CMK (cell line): ENCODE results near the gene TES.
"Not testable (repeated sequence)": the region's sequence is repeated elsewhere in the genome, so short reads cannot be mapped to it uniquely, and the experiment has no call there.

Source experiments
- DNase-seq: peaks from one replicate; pipeline ENCODE4 v3.0.0-alpha.2; 2010; ENCODE audit warnings: low read depth

TES gene

GRCh38 chr7:116210345-116211005 lies at the start of gene TES:
Gene TES, plus strand, starts transcription at chr7:116210539. Its CDS starts 169 bp downstream, at chr7:116210708.
- DNase-seq, result peak; percentile 22

- no peak for DNase-seq
Observed at GRCh38 chr7:116161728-116162127, 48.6 kb upstream of the TES start.

- DNase-seq, result no peak
Observed at GRCh38 chr7:116162254-116162653, 48.1 kb upstream of the TES start.

GRCh38 chr7:116162992-116163391 lies 47.3 kb upstream of the TES start:
- DNase-seq, result no peak

- no peak for DNase-seq
Observed at GRCh38 chr7:116164552-116165306, 45.6 kb upstream of the TES start.

- no peak for DNase-seq
Observed at GRCh38 chr7:116165717-116166116, 44.6 kb upstream of the TES start.

- DNase-seq, result no peak
Observed at GRCh38 chr7:116166156-116166555, 44.2 kb upstream of the TES start.

GRCh38 chr7:116167177-116167576 lies 43.2 kb upstream of the TES start:
- DNase-seq, result no peak

GRCh38 chr7:116169060-116169459 lies 41.3 kb upstream of the TES start:
- no peak for DNase-seq

GRCh38 chr7:116170180-116170579 lies 40.2 kb upstream of the TES start:
- no peak for DNase-seq

- DNase-seq, result no peak
Observed at GRCh38 chr7:116171094-116171493, 39.2 kb upstream of the TES start.

- DNase-seq, result no peak
Observed at GRCh38 chr7:116172353-116172752, 38.0 kb upstream of the TES start.

GRCh38 chr7:116173051-116174028 lies 37.0 kb upstream of the TES start:
- no peak for DNase-seq

GRCh38 chr7:116175095-116175494 lies 35.2 kb upstream of the TES start:
- DNase-seq, result not testable (repeated sequence)

GRCh38 chr7:116176226-116176625 lies 34.1 kb upstream of the TES start:
- DNase-seq, result no peak

GRCh38 chr7:116177009-116177408 lies 33.3 kb upstream of the TES start:
- no peak for DNase-seq

GRCh38 chr7:116180302-116180701 lies 30.0 kb upstream of the TES start:
- DNase-seq, result peak; percentile 15

GRCh38 chr7:116182023-116182422 lies 28.3 kb upstream of the TES start:
- DNase-seq, result no peak

GRCh38 chr7:116185450-116185849 lies 24.9 kb upstream of the TES start:
- DNase-seq, result no peak

- DNase-seq, result no peak
Observed at GRCh38 chr7:116185956-116186355, 24.4 kb upstream of the TES start.

GRCh38 chr7:116187400-116187799 lies 22.9 kb upstream of the TES start:
- DNase-seq, result no peak

GRCh38 chr7:116193329-116194087 lies 16.8 kb upstream of the TES start:
- DNase-seq, result no peak
